GM12801 (cell line): Measurements from ENCODE around the gene PRX.

Source experiments
- TF ChIP-seq, protein P1 (sequence below): IDR thresholded peaks from one replicate; pipeline ENCODE4 v1.5.1; 2011; ENCODE audit warnings: control low read depth; ENCODE audit not compliant: insufficient read length; ENCODE audit errors: extremely low read depth

Gene PRX

DNA sequence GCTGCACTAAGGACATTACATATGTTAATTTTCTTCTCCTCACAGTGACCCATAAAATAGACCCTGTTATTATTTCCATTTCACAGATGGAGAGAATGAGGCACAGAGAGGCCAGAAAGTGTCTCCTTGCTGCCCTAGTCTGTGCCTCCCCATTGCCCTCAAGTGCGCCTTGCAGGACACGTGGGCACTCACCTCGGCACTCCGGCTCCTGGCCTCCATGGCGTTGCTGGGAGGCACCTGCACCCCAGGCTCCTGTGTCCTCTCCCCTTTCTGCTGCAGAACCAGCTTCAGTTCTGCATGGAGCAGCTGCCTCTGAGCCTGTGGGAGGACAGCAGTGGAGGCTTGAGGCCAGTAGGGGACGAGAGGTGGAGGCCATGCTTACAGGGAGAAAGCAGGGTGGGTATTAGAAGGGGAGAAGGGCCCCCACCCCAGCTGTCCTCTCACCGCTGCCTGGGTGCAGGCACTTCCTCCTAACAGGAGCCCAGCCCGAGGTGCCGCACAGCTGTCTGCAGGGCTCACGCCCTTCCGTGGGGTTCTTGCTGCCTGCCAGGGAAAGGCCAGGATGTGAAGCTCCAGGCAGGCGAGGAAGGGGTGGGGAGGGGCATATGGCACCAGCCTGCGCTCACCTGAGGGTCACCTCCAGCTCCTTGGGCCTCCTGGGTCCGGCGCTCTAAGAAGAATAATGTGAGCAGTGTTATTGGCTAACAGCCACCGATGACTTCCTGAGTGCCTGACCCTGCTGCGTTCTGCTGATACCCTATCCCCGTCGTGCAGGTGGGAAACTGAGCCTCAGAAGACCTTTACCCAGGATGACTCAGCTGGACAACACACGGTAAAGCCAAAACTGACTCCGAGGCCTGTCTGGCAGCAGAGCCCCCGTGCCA is 5.2 kb downstream of the PRX start:
- TF ChIP-seq, protein P1, sequence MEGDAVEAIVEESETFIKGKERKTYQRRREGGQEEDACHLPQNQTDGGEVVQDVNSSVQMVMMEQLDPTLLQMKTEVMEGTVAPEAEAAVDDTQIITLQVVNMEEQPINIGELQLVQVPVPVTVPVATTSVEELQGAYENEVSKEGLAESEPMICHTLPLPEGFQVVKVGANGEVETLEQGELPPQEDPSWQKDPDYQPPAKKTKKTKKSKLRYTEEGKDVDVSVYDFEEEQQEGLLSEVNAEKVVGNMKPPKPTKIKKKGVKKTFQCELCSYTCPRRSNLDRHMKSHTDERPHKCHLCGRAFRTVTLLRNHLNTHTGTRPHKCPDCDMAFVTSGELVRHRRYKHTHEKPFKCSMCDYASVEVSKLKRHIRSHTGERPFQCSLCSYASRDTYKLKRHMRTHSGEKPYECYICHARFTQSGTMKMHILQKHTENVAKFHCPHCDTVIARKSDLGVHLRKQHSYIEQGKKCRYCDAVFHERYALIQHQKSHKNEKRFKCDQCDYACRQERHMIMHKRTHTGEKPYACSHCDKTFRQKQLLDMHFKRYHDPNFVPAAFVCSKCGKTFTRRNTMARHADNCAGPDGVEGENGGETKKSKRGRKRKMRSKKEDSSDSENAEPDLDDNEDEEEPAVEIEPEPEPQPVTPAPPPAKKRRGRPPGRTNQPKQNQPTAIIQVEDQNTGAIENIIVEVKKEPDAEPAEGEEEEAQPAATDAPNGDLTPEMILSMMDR = no peak

DNA sequence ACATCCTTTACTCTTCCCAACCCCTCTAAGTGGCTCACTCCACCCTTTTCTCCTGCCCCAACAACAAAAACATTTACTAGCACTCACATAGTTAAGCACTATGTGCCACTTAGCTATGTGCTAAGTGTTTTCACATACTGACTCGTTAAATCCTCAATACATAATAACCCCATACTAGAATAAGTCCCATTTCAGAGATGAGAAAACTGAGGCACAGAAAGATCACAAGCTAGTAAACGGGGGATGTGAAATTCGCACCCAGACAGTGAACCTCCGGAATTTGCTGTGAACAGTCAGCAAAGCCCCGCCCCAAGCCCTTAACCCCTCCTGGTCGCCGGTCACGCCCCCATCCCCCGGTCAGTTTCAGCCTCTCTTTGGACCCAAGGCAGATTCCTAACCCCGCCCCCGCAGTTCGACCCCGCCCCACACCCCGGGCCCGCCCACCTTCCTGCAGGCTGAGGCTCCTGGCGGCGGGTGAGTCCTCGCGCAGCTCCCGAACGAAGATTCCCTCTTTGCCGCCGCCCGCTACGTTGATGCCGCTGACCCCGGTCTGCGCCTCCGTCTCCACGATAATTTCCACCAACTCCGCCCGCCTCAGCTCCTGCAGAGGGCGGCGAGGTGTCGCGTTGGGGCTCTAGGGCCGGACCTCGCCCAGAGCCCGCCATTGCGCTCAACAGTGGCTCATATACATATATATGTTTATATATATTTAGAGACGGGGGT is 9.8 kb downstream of the PRX start:
- TF ChIP-seq, protein P1 = no peak

DNA sequence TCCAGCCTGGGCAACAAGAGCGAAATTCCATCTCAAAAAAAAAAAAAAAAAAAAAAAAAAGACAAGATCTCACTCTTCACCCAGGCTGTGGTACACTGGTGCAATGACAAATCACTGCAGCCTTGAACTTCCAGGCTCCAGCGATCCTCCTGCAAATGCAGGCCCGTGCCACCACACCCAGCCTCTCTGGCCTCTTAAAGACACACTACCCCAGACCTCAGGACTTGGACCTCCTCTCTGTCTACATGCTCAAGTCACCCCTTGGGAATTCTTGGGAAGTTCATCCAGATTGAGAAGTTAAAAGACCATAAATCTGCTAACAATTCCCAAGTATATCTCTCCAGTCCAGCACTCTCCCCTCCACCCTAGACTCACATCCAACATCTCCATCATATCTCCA is 12.6 kb downstream of the PRX start:
- TF ChIP-seq, protein P1 = no peak

DNA sequence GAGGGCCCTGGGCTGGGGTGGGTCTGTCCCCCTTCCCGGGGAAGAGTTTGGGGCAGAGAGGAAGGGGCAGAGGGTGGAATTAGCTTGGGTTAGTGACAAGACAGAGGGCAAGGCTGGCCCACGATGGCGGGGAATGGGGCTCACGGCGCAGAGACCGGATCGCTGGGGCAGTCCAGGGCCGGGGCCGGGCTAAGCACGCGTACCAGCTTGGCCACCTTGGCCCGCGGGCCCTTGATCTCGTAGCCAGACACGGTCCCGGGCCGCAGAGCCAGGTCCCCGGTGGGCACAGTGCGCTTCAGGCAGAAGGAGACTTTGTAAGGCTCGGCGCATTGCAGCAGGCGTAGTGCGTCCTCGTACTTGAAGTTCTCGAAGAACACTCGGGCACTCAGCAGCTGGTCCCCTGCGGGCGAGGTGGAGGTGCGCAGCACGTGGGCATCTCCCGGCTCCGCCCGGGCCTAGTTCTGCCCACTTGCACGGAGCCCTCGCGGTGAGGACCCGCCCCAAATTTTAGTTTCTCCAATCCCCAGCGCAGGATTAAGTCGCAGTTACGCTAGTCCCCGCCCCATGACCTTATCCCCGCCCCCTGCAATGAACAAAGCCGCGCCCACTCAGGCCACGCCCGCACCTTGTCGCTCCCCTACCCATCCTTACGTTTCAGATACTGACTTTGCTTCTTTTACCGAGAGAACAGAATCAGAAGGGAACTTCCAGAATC is 14.6 kb downstream of the PRX start:
- TF ChIP-seq, protein P1 = no peak

DNA sequence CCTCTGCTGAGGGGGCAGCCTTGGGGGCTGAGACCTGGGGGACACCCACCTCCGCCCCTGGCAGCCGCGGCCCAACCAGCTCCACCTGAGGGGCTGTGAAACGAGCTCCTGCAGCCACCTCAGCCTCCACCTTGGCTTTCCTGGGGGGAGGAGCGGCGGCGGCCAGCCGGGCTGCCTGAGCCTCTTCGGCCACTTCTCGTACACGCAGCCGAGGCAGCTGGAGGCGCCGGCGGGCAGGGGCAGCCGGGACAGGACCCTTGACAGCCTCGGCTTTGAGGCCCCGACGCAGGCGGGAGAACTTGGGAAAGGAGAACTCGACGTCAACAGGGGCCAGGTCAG is 15.6 kb downstream of the PRX start:
- TF ChIP-seq, protein P1 = no peak

DNA sequence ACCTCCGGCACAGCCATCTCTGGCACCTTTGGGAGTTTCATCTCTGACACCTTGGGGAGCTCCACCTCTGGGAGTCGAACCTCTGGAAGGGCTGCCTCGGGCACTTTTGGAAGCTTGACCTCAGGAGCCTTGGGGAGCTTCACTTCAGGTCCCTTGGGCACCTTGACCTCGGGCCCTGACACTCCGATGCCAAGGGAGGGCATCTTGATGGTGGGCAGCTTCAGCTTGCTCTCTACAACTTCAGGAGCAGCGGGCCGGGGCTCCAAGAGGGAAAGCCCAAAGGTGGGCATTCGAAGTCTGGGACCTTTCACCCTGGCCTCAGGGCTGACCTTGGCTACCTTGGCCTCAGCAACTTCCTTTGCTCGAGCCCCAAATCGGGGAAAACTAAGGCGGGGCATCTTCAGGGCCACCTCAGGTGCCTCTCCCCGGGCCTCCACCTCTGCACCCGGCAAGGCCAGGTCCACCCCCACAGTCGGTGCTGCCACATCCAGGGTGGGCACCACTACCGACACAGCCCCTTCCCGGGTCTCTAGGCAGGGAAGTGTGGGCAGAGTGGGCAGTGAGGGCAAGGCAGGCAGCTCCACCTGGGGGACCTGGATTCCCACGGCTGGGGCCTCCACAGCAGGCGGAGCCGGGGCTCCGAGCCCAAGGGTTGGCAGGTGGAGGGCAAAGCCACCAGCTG is 16.2 kb downstream of the PRX start:
- TF ChIP-seq, protein P1 = no peak

DNA sequence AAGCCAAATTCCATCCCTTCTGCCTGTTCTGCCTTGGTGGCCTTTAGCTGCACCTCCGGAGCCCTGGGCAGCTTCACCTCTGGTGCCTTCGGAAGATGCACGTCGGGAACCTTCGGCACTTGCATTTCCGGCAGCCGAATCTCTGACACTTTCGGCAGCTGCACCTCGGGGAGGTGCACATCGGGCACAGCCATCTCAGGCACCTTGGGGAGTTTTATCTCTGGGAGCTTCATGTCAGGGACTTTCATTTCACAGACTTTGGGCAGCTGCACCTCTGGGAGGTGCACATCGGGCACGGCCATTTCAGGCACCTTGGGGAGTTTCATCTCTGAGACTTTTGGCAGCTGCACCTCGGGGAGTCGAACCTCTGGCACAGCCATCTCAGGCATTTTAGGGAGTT is 17.2 kb downstream of the PRX start:
- TF ChIP-seq, protein P1 = no peak
